SK-N-SH treated with all-trans-retinoic acid at 6 μM for 48 hours (cell line): Measurements from ENCODE around the gene SDR39U1.

ENCODE experiments used
- ARNTL ChIP-seq: fragments of 450-650 bp; formaldehyde crosslinking; IDR thresholded peaks from 2 replicates; pipeline ENCODE4 v1.5.0; 2020; ENCODE audit warnings: low read depth, mild to moderate bottlenecking, moderate library complexity, borderline replicate concordance
- CSDC2 ChIP-seq: fragments of 250-450 bp; sonication (Bioruptor Pico); IDR thresholded peaks from 2 replicates; pipeline ENCODE4 v1.5.0; 2020; ENCODE audit warnings: mild to moderate bottlenecking, moderate library complexity
- GLIS3 ChIP-seq: fragments of 250-450 bp; sonication (Bioruptor Pico); IDR thresholded peaks from 2 replicates; pipeline ENCODE4 v1.5.0; 2020; ENCODE audit warnings: mild to moderate bottlenecking, moderate library complexity
- OSR1 ChIP-seq: fragments of 250-450 bp; sonication (Bioruptor Pico); IDR thresholded peaks from 2 replicates; pipeline ENCODE4 v1.8.0; 2022; ENCODE audit warnings: moderate library complexity, mild to moderate bottlenecking, inconsistent platforms
- PPARA ChIP-seq: fragments of 250-450 bp; sonication (Bioruptor Pico); IDR thresholded peaks from 2 replicates; pipeline ENCODE4 v1.5.0; 2020; ENCODE audit warnings: mild to moderate bottlenecking, borderline replicate concordance
- RARB ChIP-seq: fragments of 250-450 bp; sonication (Bioruptor Pico); IDR thresholded peaks from 2 replicates; pipeline ENCODE4 v1.8.0; 2021; ENCODE audit warnings: mild to moderate bottlenecking, moderate library complexity
- SNAI2 ChIP-seq: fragments of 250-450 bp; sonication (Bioruptor Pico); IDR thresholded peaks from 2 replicates; pipeline ENCODE4 v1.5.0; 2020; ENCODE audit warnings: mild to moderate bottlenecking, moderate library complexity
- TCF4 ChIP-seq: fragments of 250-450 bp; sonication (Bioruptor Pico); IDR thresholded peaks from 2 replicates; pipeline ENCODE4 v1.8.0; 2021; ENCODE audit warnings: mild to moderate bottlenecking, moderate library complexity, borderline replicate concordance
- TOX ChIP-seq: fragments of 250-450 bp; sonication (Bioruptor Pico); IDR thresholded peaks from 2 replicates; pipeline ENCODE4 v1.8.0; 2021; ENCODE audit warnings: mild to moderate bottlenecking, moderate library complexity, borderline replicate concordance
- ZFP30 ChIP-seq: fragments of 450-650 bp; formaldehyde crosslinking; IDR thresholded peaks from 2 replicates; pipeline ENCODE4 v1.5.0; 2022; ENCODE audit warnings: mild to moderate bottlenecking, moderate library complexity
- ZNF70 ChIP-seq: fragments of 450-650 bp; formaldehyde crosslinking; IDR thresholded peaks from 2 replicates; pipeline ENCODE4 v1.5.0; 2020; ENCODE audit warnings: mild to moderate bottlenecking, moderate library complexity
- TF ChIP-seq, protein P1 (sequence below): fragments of 250-450 bp; sonication (Bioruptor Pico); IDR thresholded peaks from 2 replicates; pipeline ENCODE4 v1.5.0; 2020; ENCODE audit warnings: mild to moderate bottlenecking, moderate library complexity
- TF ChIP-seq, protein P2 (sequence below): fragments of 250-450 bp; sonication (Bioruptor Pico); IDR thresholded peaks from 2 replicates; pipeline ENCODE4 v1.8.0; 2021; ENCODE audit warnings: low read depth, mild to moderate bottlenecking, moderate library complexity, borderline replicate concordance

DNA sequence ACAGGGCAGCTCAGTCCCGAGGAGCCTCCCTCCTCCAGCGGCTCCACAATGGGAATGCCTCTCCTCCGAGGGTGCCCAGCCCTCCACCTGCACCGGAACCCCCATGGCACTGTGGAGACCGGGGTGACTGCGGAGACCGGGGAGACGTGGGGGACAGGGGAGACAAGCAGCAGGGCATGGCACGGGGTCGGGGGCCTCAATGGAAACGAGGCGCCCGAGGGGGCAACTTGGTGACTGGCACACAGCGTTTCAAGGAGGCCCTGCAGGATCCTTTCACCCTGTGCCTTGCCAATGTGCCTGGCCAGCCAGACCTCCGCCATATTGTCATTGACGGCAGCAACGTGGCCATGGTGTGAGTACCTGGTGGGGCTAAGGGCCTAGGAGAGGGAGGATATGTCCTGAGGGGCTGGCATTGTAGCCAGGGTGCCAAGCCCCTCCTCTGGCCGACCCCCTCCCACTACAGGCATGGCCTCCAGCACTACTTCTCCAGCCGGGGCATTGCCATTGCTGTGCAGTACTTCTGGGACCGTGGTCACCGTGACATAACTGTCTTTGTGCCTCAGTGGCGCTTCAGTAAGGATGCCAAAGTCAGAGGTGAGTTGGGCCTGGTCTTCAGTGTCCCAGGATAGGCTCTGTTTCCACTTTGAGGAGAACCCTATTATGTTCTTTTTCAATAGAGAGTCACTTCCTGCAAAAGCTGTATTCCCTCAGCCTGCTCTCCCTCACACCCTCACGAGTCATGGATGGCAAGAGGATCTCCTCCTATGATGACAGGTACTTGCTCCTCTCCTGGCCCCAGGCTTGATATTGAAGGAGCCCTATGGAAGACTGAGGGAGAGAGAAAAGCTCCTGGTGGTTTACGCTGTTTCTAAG lies 10.1 kb downstream of the SDR39U1 start:
- no peak for TF ChIP-seq GLIS3
- no peak for TF ChIP-seq TOX (CRISPR knock-in tag)
- TF ChIP-seq ZNF70 (CRISPR knock-in tag), result no peak
- TF ChIP-seq TCF4 (CRISPR knock-in tag), result no peak
- TF ChIP-seq RARB (CRISPR knock-in tag), result no peak
- no peak for TF ChIP-seq ARNTL
- no peak for TF ChIP-seq SNAI2 (CRISPR knock-in tag)
- TF ChIP-seq, protein P1, sequence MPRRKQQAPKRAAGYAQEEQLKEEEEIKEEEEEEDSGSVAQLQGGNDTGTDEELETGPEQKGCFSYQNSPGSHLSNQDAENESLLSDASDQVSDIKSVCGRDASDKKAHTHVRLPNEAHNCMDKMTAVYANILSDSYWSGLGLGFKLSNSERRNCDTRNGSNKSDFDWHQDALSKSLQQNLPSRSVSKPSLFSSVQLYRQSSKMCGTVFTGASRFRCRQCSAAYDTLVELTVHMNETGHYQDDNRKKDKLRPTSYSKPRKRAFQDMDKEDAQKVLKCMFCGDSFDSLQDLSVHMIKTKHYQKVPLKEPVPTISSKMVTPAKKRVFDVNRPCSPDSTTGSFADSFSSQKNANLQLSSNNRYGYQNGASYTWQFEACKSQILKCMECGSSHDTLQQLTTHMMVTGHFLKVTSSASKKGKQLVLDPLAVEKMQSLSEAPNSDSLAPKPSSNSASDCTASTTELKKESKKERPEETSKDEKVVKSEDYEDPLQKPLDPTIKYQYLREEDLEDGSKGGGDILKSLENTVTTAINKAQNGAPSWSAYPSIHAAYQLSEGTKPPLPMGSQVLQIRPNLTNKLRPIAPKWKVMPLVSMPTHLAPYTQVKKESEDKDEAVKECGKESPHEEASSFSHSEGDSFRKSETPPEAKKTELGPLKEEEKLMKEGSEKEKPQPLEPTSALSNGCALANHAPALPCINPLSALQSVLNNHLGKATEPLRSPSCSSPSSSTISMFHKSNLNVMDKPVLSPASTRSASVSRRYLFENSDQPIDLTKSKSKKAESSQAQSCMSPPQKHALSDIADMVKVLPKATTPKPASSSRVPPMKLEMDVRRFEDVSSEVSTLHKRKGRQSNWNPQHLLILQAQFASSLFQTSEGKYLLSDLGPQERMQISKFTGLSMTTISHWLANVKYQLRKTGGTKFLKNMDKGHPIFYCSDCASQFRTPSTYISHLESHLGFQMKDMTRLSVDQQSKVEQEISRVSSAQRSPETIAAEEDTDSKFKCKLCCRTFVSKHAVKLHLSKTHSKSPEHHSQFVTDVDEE (CRISPR knock-in tag), result no peak
- TF ChIP-seq PPARA (CRISPR knock-in tag), result no peak
- TF ChIP-seq OSR1, result no peak
- TF ChIP-seq ZFP30, result no peak
- TF ChIP-seq, protein P2, sequence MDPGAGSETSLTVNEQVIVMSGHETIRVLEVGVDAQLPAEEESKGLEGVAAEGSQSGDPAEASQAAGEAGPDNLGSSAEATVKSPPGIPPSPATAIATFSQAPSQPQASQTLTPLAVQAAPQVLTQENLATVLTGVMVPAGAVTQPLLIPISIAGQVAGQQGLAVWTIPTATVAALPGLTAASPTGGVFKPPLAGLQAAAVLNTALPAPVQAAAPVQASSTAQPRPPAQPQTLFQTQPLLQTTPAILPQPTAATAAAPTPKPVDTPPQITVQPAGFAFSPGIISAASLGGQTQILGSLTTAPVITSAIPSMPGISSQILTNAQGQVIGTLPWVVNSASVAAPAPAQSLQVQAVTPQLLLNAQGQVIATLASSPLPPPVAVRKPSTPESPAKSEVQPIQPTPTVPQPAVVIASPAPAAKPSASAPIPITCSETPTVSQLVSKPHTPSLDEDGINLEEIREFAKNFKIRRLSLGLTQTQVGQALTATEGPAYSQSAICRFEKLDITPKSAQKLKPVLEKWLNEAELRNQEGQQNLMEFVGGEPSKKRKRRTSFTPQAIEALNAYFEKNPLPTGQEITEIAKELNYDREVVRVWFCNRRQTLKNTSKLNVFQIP (CRISPR knock-in tag), result no peak
- TF ChIP-seq CSDC2 (CRISPR knock-in tag), result no peak
